PC-3 (cell line): ENCODE results near the gene RAB7A. TPM values are rescaled to one million over a fixed set of nuclear protein-coding genes. Genes with fewer than 3 reads are reported as not detected.

Experiments used
- ATAC-seq: fragments of 200-7000 bp; cut with Tn5 transposase; 2 replicates; pipeline ENCODE4 v1.9.1; 2020; ENCODE audit warnings: mild to moderate bottlenecking, moderate library complexity
- BruUV-seq: library from RNA; stranded (reverse); fragments of 400-500 nt; replicated peaks from 2 replicates; lab custom pipeline; 2021; lab: Mats Ljungman, UMichigan
- CTCF ChIA-PET: fragments of 300-600 bp; sonication (Branson Sonifier 250); formaldehyde crosslinking; loops from one replicate; lab custom pipeline; 2022; ENCODE audit warnings: antibody characterized with exemption; lab: Charles Lee
- POLR2A ChIA-PET: fragments of 300-600 bp; sonication (Branson Sonifier 250); formaldehyde crosslinking; loops from one replicate; lab custom pipeline; 2022; ENCODE audit warnings: antibody characterized with exemption; ENCODE audit not compliant: unreplicated experiment; lab: Charles Lee
- DNase-seq: peaks from one replicate; pipeline ENCODE4 v3.0.0-alpha.2; 2015
- H2AFZ ChIP-seq: fragments of 300-600 bp; sonication (generic); 2 replicates; pipeline ENCODE4 v1.6.0; 2016; ENCODE audit warnings: antibody characterized with exemption, low read length
- H3F3A ChIP-seq: fragments of 300-600 bp; sonication (generic); one replicate; pipeline ENCODE4 v1.6.0; 2017; ENCODE audit warnings: antibody characterized with exemption, low read length, control low read depth, mild to moderate bottlenecking; ENCODE audit not compliant: unreplicated experiment
- H3K27ac ChIP-seq: fragments of 300-600 bp; sonication (generic); 2 replicates; pipeline ENCODE4 v1.5.1; 2016; ENCODE audit warnings: mild to moderate bottlenecking, low read length
- H3K27me3 ChIP-seq: fragments of 300-600 bp; sonication (generic); 2 replicates; pipeline ENCODE4 v1.6.1; 2016; ENCODE audit warnings: low read length, mixed read lengths
- H3K36me3 ChIP-seq: fragments of 300-600 bp; sonication (generic); 2 replicates; pipeline ENCODE4 v1.6.1; 2016; ENCODE audit warnings: low read depth, mixed run types, low read length, mixed read lengths
- H3K4me1 ChIP-seq: fragments of 300-600 bp; sonication (generic); 2 replicates; pipeline ENCODE4 v1.5.1; 2016; ENCODE audit warnings: low read length; ENCODE audit not compliant: insufficient read depth
- H3K4me2 ChIP-seq: fragments of 300-600 bp; sonication (generic); 2 replicates; pipeline ENCODE4 v1.6.0; 2016; ENCODE audit warnings: low read length
- H3K4me3 ChIP-seq: fragments of 300-600 bp; sonication (generic); 2 replicates; pipeline ENCODE4 v1.5.1; 2016; ENCODE audit warnings: mild to moderate bottlenecking, low read length, mixed read lengths
- H3K79me2 ChIP-seq: fragments of 300-600 bp; sonication (generic); 2 replicates; pipeline ENCODE4 v1.6.1; 2017; ENCODE audit warnings: low read length, mixed read lengths
- H3K9ac ChIP-seq: fragments of 300-600 bp; sonication (generic); 2 replicates; pipeline ENCODE4 v1.6.0; 2016; ENCODE audit warnings: mild to moderate bottlenecking, low read length
- H3K9me2 ChIP-seq: fragments of 300-600 bp; sonication (generic); replicated peaks from 2 replicates; pipeline ENCODE4 v1.6.1; 2016; ENCODE audit warnings: mixed run types, low read length, mixed read lengths
- H3K9me3 ChIP-seq: fragments of 300-600 bp; sonication (generic); 2 replicates; pipeline ENCODE4 v1.6.1; 2016; ENCODE audit warnings: low read length, mixed read lengths
- H4K20me1 ChIP-seq: fragments of 300-600 bp; sonication (generic); 2 replicates; pipeline ENCODE4 v1.6.1; 2016; ENCODE audit warnings: low read length, mixed read lengths
- EZH2 ChIP-seq: fragments of 300-600 bp; sonication (generic); IDR thresholded peaks from one replicate; pipeline ENCODE4 v1.6.1; 2017; ENCODE audit warnings: antibody characterized with exemption, mild to moderate bottlenecking, low read length; ENCODE audit not compliant: unreplicated experiment
- EZH2phosphoT487 ChIP-seq: fragments of 300-600 bp; sonication (generic); IDR thresholded peaks from 2 replicates; pipeline ENCODE4 v1.6.1; 2018; ENCODE audit warnings: mild to moderate bottlenecking, antibody characterized with exemption, low read length, borderline replicate concordance
- intact Hi-C: fragments of 100-400 bp; cut with micrococcal nuclease; formaldehyde crosslinking; loops from 2 replicates; pipeline ENCODE4 v1.9.0; 2023
- total RNA-seq: library from RNA; depleted of rRNA; stranded (reverse); fragments of >200 nt; gene quantifications from 2 replicates; pipeline ENCODE4 v1.2.3, GENCODE V29; 2014
- TF ChIP-seq, protein P1 (sequence below): fragments of 300-600 bp; sonication (generic); conservative IDR thresholded peaks from 2 replicates; pipeline ENCODE4 v1.5.1; 2017; ENCODE audit warnings: antibody characterized with exemption, low read depth, mild to moderate bottlenecking, low read length

The RAB7A gene
- total RNA-seq, 1 experiment from 2014 or later, result 48.0 TPM

DNA sequence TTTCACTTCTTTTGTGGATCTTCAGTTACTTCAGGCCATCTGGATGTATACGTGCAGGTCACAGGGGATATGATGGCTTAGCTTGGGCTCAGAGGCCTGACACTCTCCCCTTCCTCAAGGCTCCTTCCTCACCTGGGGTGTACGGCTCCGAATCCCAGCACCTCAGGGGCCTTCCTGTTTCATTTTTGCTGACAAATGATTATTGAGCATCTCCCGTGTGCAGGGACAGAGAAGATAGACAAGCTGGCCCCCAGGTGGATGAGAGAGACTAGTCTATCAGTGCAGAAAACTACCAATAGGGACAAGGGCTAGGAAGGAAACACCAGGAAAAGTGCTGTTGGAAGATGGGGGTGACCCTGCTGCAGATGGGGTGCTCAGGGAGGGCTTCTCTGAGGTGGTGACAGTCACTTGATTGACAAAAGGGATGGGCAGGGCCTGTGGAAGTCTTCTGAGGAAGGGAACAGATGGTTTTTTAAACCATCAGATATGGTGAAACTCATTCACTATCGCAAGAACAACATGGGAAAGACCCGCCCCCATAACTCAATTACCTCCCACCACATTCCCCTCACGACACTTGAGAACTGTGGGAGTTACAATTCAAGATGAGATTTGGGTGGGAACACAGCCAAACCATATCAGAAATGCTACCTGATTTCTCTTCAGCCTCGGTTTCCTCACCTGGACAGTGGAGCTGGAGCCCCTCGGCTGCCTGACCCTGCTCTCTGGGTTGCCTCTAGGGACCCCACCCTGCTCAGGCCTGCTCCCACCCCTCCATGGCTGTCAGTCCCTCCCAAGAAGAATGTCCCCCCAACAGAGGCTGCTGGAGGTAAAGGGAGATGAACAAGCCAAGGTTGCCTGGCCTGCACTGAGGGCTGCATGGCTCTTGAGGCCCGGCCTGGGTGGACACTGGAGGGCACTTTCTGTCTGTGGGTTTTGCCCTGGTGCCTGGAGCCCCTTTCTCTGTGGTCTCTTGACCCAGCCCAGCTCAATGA is 116.2 kb downstream of the RAB7A start:
- ChIA-PET POLR2A (no interaction called here), CTCF (no interaction called here)
- Histone ChIP-seq H3K9me3 (no peaks in the 10 kb centered on the region), H3K4me2 (no peak overlapping the region), H3K9ac (no peak overlapping the region), H4K20me1 (no peaks in the 10 kb centered on the region), H3K27me3 (no peaks in the 10 kb centered on the region), H3K79me2 (no peaks in the 10 kb centered on the region), H3K9me2 (no peaks in the 10 kb centered on the region), H3K36me3 (no peaks in the 10 kb centered on the region), H3K27ac (no peak overlapping the region), H3K4me1 (no peaks in the 10 kb centered on the region), H3K4me3 (no peak overlapping the region), H2AFZ (no peak overlapping the region), H3F3A (no peaks in the 10 kb centered on the region)
- TF ChIP-seq EZH2phosphoT487 (no peak), EZH2 (no peak)
- TF ChIP-seq, protein P1, sequence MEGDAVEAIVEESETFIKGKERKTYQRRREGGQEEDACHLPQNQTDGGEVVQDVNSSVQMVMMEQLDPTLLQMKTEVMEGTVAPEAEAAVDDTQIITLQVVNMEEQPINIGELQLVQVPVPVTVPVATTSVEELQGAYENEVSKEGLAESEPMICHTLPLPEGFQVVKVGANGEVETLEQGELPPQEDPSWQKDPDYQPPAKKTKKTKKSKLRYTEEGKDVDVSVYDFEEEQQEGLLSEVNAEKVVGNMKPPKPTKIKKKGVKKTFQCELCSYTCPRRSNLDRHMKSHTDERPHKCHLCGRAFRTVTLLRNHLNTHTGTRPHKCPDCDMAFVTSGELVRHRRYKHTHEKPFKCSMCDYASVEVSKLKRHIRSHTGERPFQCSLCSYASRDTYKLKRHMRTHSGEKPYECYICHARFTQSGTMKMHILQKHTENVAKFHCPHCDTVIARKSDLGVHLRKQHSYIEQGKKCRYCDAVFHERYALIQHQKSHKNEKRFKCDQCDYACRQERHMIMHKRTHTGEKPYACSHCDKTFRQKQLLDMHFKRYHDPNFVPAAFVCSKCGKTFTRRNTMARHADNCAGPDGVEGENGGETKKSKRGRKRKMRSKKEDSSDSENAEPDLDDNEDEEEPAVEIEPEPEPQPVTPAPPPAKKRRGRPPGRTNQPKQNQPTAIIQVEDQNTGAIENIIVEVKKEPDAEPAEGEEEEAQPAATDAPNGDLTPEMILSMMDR, result no peak
- intact Hi-C loops, result no loop called here
- no peak for DNase-seq
- no peak for ATAC-seq
- no TSS peak for BruUV-seq

DNA sequence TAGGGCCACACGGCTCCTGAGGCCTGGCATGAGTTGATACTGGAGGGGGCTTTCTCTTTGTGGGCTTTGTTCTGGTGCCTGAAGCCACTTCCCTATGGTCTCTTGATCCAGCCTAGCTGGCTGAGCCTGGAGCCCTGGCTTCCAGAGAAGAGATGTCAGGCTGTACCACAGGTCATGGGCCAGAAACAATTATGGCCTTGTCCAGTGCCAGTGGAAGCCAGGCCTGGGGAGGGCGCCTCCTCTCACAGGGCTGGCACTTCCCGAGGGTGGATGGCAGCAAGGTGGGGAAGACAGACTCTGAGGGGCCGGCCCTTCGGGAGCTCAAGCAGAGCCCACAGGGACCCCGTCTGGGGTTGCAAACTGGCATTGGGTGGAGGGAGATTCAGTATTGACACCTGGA is 118.5 kb downstream of the RAB7A start:
- no peak overlapping the region for H3K27ac ChIP-seq
- H3K4me2 ChIP-seq, result no peak overlapping the region
- DNase-seq, result no peak
- no peak overlapping the region for H3K4me3 ChIP-seq
- no TSS peak for BruUV-seq
- H3K4me1 ChIP-seq, result no peaks in the 10 kb centered on the region
- no peak overlapping the region for H2AFZ ChIP-seq
- ChIA-PET POLR2A (no interaction called here), CTCF (no interaction called here)
- H3K79me2 ChIP-seq, result no peaks in the 10 kb centered on the region
- H3K27me3 ChIP-seq, result no peaks in the 10 kb centered on the region
- ATAC-seq, result no peak
- TF ChIP-seq, protein P1, result no peak
- no peaks in the 10 kb centered on the region for H3F3A ChIP-seq
- H3K9ac ChIP-seq, result no peak overlapping the region
- no peaks in the 10 kb centered on the region for H4K20me1 ChIP-seq
- no peaks in the 10 kb centered on the region for H3K36me3 ChIP-seq
- intact Hi-C loops, result no loop called here
- no peaks in the 10 kb centered on the region for H3K9me3 ChIP-seq
- no peaks in the 10 kb centered on the region for H3K9me2 ChIP-seq

DNA sequence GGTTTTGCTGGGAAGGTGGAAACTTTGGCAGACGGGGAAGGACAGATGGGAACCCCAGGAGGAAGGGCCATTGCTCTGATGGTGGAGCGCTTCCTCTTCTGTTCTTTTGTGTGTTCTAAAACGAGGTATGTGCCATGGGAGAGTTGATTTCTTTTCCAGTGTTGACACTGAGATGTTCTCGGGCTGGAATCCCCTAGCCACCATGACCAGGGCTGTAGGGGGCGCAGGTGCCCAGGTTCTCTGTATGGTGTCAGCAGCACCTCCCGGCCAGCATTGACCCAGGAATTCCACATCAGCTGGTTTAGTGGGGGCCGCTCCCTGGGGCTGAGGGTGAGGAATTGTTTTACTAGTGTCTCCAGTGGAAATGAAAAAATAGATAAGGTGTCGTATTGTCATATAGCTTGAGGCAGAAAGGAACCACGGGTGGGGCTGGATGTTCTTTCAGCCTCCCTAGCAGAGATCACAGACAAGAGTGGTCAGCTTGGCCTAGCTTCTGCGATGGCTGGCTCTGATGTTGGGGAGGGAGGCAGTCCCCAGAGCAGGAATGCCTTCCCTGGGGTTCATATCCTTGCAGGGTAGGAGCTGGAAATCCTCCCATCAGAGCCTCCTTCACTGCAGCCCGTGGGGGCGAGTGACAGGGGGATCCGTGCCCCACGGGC is 119.3 kb downstream of the RAB7A start:
- POLR2A ChIA-PET, result no interaction called here
- DNase-seq (no peak), ATAC-seq (no peak)
- no TSS peak for BruUV-seq
- no peaks in the 10 kb centered on the region for H3K9me2 ChIP-seq
- intact Hi-C loops, result no loop called here
- H3K36me3 ChIP-seq, result no peaks in the 10 kb centered on the region
- no peaks in the 10 kb centered on the region for H3K79me2 ChIP-seq
- no peaks in the 10 kb centered on the region for H3K27me3 ChIP-seq
- TF ChIP-seq EZH2phosphoT487, result no peak
- TF ChIP-seq, protein P1, result no peak
- TF ChIP-seq EZH2, result no peak
- no peak overlapping the region for H3K4me3 ChIP-seq
- no peaks in the 10 kb centered on the region for H3K4me1 ChIP-seq
- H2AFZ ChIP-seq, result no peak overlapping the region
- H3K27ac ChIP-seq, result no peak overlapping the region
- CTCF ChIA-PET, result no interaction called here
- no peak overlapping the region for H3K4me2 ChIP-seq
- no peaks in the 10 kb centered on the region for H4K20me1 ChIP-seq
- H3K9me3 ChIP-seq, result no peaks in the 10 kb centered on the region
- no peaks in the 10 kb centered on the region for H3F3A ChIP-seq
- H3K9ac ChIP-seq, result no peak overlapping the region
